DOHH2 (cell line): ENCODE measurements around the gene RAI1.
A peak's percentile ranks its signal among the peaks of the same experiment; 100 is the strongest.

Experiments used
- H3F3A ChIP-seq: fragments of 200-600 bp; sonication (generic), shearing (Covaris generic); 2 replicates; pipeline ENCODE4 v1.6.0; 2016; ENCODE audit warnings: antibody characterized with exemption, mild to moderate bottlenecking; ENCODE audit not compliant: control insufficient read depth, insufficient read depth
- H3K27ac ChIP-seq: fragments of 200-600 bp; sonication (generic); 2 replicates; pipeline ENCODE4 v1.5.1; 2014; ENCODE audit warnings: low read depth, mild to moderate bottlenecking, low read length, moderate library complexity
- H3K27me3 ChIP-seq: fragments of 200-600 bp; sonication (generic); 2 replicates; pipeline ENCODE4 v1.6.1; 2014; ENCODE audit warnings: mild to moderate bottlenecking, low read length, mixed read lengths; ENCODE audit not compliant: control insufficient read depth
- H3K36me3 ChIP-seq: fragments of 200-600 bp; sonication (generic); 2 replicates; pipeline ENCODE4 v1.6.1; 2014; ENCODE audit warnings: mild to moderate bottlenecking, low read length, moderate library complexity, mixed read lengths; ENCODE audit not compliant: control insufficient read depth
- H3K4me1 ChIP-seq: fragments of 200-600 bp; sonication (generic); 2 replicates; pipeline ENCODE4 v1.6.1; 2014; ENCODE audit warnings: mild to moderate bottlenecking, low read length, mixed read lengths; ENCODE audit not compliant: control insufficient read depth
- H3K4me2 ChIP-seq: fragments of 200-600 bp; sonication (generic); 2 replicates; pipeline ENCODE4 v1.6.0; 2014; ENCODE audit warnings: mild to moderate bottlenecking, low read length, moderate library complexity
- H3K4me3 ChIP-seq: fragments of 200-600 bp; sonication (generic); 2 replicates; pipeline ENCODE4 v1.5.1; 2014; ENCODE audit warnings: mild to moderate bottlenecking, low read length, mixed read lengths
- H3K79me2 ChIP-seq: fragments of 200-600 bp; sonication (generic); 2 replicates; pipeline ENCODE4 v1.6.1; 2014; ENCODE audit warnings: mild to moderate bottlenecking, low read length, mixed read lengths; ENCODE audit not compliant: control insufficient read depth
- H3K9me2 ChIP-seq: fragments of 200-600 bp; sonication (generic); replicated peaks from 2 replicates; pipeline ENCODE4 v1.6.1; 2014; ENCODE audit warnings: mild to moderate bottlenecking, low read length, mixed read lengths; ENCODE audit not compliant: control insufficient read depth
- H3K9me3 ChIP-seq: fragments of 200-600 bp; sonication (generic); 2 replicates; pipeline ENCODE4 v1.6.1; 2014; ENCODE audit warnings: antibody characterized with exemption, low read length, mixed read lengths; ENCODE audit not compliant: control insufficient read depth, insufficient read depth
- H4K20me1 ChIP-seq: fragments of 200-600 bp; sonication (generic); 2 replicates; pipeline ENCODE4 v1.6.0; 2014; ENCODE audit warnings: low read depth, mild to moderate bottlenecking, antibody characterized with exemption, low read length, moderate library complexity; ENCODE audit not compliant: control insufficient read depth, insufficient read depth
- CTCF ChIP-seq: fragments of 200-600 bp; sonication (generic); IDR thresholded peaks from one replicate; pipeline ENCODE4 v1.5.1; 2014; ENCODE audit warnings: antibody characterized with exemption, mild to moderate bottlenecking, low read depth, low read length; ENCODE audit not compliant: poor library complexity, severe bottlenecking
- EZH2phosphoT487 ChIP-seq: fragments of 200-600 bp; sonication (generic); IDR thresholded peaks from 2 replicates; pipeline ENCODE4 v1.6.1; 2017; ENCODE audit warnings: borderline replicate concordance, mild to moderate bottlenecking, antibody characterized with exemption, low read length, moderate library complexity, mixed read lengths

Gene RAI1

GRCh38 chr17:17661134-17661533, 20.1 kb upstream of the RAI1 start:
- H3K27me3 ChIP-seq: no peaks in the 10 kb centered on the region
- no peaks in the 10 kb centered on the region for H4K20me1 ChIP-seq
- H3K36me3 ChIP-seq: no peaks in the 10 kb centered on the region
- no peaks in the 10 kb centered on the region for H3K9me2 ChIP-seq
- TF ChIP-seq EZH2phosphoT487: no peak
- TF ChIP-seq CTCF: no peak
- H3F3A ChIP-seq: no peaks in the 10 kb centered on the region; the same call in 1 of the 2 replicates
- no peak overlapping the region for H3K4me3 ChIP-seq
- H3K4me1 ChIP-seq: peaks cover 33% of the 10 kb centered on the region
- H3K79me2 ChIP-seq: no peaks in the 10 kb centered on the region
- H3K9me3 ChIP-seq: no peaks in the 10 kb centered on the region
- H3K4me2 ChIP-seq: no peak overlapping the region
- H3K27ac ChIP-seq: no peak overlapping the region

GRCh38 chr17:17661834-17662385, 19.3 kb upstream of the RAI1 start:
- no peaks in the 10 kb centered on the region; the same call in 1 of the 2 replicates for H3F3A ChIP-seq
- no peak for TF ChIP-seq EZH2phosphoT487
- TF ChIP-seq CTCF: no peak
- peaks cover 30% of the 10 kb centered on the region for H3K4me1 ChIP-seq
- H3K9me3 ChIP-seq: no peaks in the 10 kb centered on the region
- no peaks in the 10 kb centered on the region for H3K27me3 ChIP-seq
- peak overlapping the region; percentile 56 for H3K4me2 ChIP-seq
- no peaks in the 10 kb centered on the region for H3K79me2 ChIP-seq
- H4K20me1 ChIP-seq: no peaks in the 10 kb centered on the region
- no peaks in the 10 kb centered on the region for H3K9me2 ChIP-seq
- 0 out of 2 replicates have a peak overlapping the region, but pooled peaks have one; percentile 29 for H3K4me3 ChIP-seq
- H3K36me3 ChIP-seq: no peaks in the 10 kb centered on the region
- H3K27ac ChIP-seq: no peak overlapping the region

GRCh38 chr17:17663160-17664063, 17.8 kb upstream of the RAI1 start:
- H3K27me3 ChIP-seq: no peaks in the 10 kb centered on the region
- no peaks in the 10 kb centered on the region for H3K9me2 ChIP-seq
- no peaks in the 10 kb centered on the region for H3K36me3 ChIP-seq
- no peaks in the 10 kb centered on the region for H3K9me3 ChIP-seq
- no peaks in the 10 kb centered on the region for H3K79me2 ChIP-seq
- H3K4me1 ChIP-seq: peaks cover 37% of the 10 kb centered on the region
- peak overlapping the region; percentile 59 for H3K4me2 ChIP-seq
- no peak overlapping the region; the same call in 1 of the 2 replicates for H3K4me3 ChIP-seq
- no peak overlapping the region for H3K27ac ChIP-seq
- no peaks in the 10 kb centered on the region; the same call in 1 of the 2 replicates for H3F3A ChIP-seq
- no peaks in the 10 kb centered on the region for H4K20me1 ChIP-seq
- TF ChIP-seq CTCF (no peak), EZH2phosphoT487 (no peak)
